ENCODE results near the gene CCDC92B. TPM values are rescaled to one million over a fixed set of nuclear protein-coding genes. Genes with fewer than 3 reads are reported as not detected.

CCDC92B gene
- total RNA-seq, 1 experiment from 2014 or later: 15.2 TPM

DNA sequence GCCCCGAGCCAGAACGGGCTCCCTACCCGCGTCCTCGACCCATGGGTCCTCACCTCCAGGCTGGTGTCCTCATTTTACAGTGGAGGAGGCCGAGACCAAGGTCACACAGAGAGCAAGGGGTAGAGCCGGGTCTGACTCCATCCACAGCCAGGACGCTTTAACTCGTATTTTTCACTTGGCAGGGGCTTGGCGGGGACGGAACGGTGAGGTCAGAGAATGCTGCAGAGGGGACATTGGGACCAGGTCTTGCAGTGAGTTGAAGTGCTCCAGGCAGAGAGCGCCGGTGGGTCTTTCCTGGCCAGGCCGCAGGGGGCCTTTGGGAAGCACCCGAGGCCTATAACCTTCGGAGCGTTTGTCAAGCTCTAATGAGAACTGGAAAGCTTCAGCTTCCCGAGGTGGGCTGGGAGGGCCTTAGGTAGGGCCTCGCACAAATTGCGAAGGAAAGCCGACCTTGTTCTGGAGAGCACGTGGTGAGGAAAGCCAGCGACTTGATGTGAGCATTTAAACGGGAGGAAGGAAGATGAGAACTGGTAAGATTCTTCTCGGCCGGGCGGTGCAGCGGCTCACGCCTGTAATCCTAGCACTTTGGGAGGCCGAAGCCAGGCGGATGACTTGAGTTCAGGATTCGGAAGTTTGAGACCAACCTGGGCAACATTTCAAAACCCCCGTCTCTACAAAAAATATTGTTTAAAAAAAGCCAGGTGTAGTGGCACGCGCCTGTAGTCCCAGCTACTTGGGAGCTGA is 37.0 kb downstream of the CCDC92B start:
- TF ChIP-seq RORB (CRISPR knock-in tag; IDR thresholded peaks at IDR 0.05) (no peak), ESRRA (CRISPR knock-in tag; IDR thresholded peaks at IDR 0.05; ENCODE audit: borderline replicate concordance) (0 out of 2 replicates have a peak, but pooled peaks have one; percentile 5)
- ChIA-PET POLR2A (interaction anchor here (0.7 kb wide), 1 partner anchor 261 kb away, joined by 6 read pairs; no protein-coding TSS in a partner anchor), CTCF (interaction anchor here (1.8 kb wide), 1 partner anchor 11 kb away, joined by 7 read pairs; no protein-coding TSS in a partner anchor)
- Mint-ChIP-seq H3K4me3 (peak overlapping the region; percentile 76), H3K4me1 (peaks cover 36% of the 10 kb centered on the region), H3K36me3 (no peaks in the 10 kb centered on the region), H3K27me3 (ENCODE audit: low read depth) (peaks cover 7% of the 10 kb centered on the region), H3K9me3 (no peaks in the 10 kb centered on the region), H3K27ac (peak overlapping the region; percentile 88)
- DNase-seq (ENCODE audit: low spot score): no peak
- peak; percentile 1; the same call in 1 of the 2 replicates for ATAC-seq

DNA sequence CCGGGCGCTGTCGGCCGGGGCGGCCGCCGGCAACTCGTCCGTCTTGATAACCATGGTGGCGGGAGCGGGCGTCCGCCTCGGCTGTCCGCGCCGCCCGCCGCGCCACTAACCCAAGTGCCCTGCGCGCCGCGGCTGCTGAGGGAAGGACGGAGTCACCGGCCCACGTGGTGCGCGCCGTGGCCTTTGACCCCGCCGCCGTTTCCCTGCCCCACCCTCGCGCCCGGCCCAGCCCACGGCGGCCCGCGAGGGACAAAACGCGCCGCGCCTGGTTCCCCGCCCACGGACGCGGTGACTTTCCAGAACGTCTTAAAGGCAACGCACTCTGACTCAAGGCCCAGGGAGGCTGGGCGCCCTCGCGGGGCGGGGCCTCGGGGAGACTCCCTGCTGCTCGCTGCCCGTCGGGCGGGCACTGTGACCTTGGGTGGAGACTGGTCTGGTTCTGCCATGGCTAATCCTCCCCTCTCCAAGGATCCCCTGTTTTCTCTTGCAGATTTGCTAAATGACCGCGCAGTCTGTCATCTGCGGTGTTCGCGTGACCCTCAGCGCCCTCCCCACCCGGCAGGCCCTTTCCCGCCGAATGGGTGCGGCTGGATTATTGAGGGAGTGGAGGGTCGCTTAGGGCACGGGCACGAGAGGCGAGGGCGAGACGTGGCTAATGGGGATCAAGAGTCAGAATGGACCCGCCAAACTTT is 37.7 kb downstream of the CCDC92B start, which contains the start of gene CLUH:
Gene CLUH, minus strand, starts transcription at position 157 of the 692 bp plus-strand sequence. Its CDS starts 103 bp downstream, at position 54.
- H3K36me3 Mint-ChIP-seq: no peaks in the 10 kb centered on the region
- POLR2A ChIA-PET: no interaction called here
- H3K27me3 Mint-ChIP-seq (ENCODE audit: low read depth): peaks cover 7% of the 10 kb centered on the region
- peak within 1 kb of the TSS; percentile 88 for H3K27ac Mint-ChIP-seq
- peaks cover 36% of the 10 kb centered on the region for H3K4me1 Mint-ChIP-seq
- ATAC-seq (peak; percentile 38), DNase-seq (ENCODE audit: low spot score) (peak; percentile 62)
- H3K9me3 Mint-ChIP-seq: no peaks in the 10 kb centered on the region
- CTCF ChIA-PET: interaction anchor here (1.1 to 2.0 kb wide), 4 partner anchors 12 to 66 kb away, joined by 4 to 10 read pairs (median 6); partner anchors contain the start of gene CCDC92B
- H3K4me3 Mint-ChIP-seq: peak within 1 kb of the TSS; percentile 76
- TF ChIP-seq, protein P1, sequence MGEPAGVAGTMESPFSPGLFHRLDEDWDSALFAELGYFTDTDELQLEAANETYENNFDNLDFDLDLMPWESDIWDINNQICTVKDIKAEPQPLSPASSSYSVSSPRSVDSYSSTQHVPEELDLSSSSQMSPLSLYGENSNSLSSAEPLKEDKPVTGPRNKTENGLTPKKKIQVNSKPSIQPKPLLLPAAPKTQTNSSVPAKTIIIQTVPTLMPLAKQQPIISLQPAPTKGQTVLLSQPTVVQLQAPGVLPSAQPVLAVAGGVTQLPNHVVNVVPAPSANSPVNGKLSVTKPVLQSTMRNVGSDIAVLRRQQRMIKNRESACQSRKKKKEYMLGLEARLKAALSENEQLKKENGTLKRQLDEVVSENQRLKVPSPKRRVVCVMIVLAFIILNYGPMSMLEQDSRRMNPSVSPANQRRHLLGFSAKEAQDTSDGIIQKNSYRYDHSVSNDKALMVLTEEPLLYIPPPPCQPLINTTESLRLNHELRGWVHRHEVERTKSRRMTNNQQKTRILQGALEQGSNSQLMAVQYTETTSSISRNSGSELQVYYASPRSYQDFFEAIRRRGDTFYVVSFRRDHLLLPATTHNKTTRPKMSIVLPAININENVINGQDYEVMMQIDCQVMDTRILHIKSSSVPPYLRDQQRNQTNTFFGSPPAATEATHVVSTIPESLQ (CRISPR knock-in tag; IDR thresholded peaks at IDR 0.05): 0 out of 2 replicates have a peak, but pooled peaks have one; percentile 31
- TF ChIP-seq FOXP1 (CRISPR knock-in tag; IDR thresholded peaks at IDR 0.05; ENCODE audit: borderline replicate concordance): no peak
- TF ChIP-seq JUN (CRISPR knock-in tag; IDR thresholded peaks at IDR 0.05): no peak
- no peak for TF ChIP-seq ZNF232 (CRISPR knock-in tag; IDR thresholded peaks at IDR 0.05)
- TF ChIP-seq, protein P2, sequence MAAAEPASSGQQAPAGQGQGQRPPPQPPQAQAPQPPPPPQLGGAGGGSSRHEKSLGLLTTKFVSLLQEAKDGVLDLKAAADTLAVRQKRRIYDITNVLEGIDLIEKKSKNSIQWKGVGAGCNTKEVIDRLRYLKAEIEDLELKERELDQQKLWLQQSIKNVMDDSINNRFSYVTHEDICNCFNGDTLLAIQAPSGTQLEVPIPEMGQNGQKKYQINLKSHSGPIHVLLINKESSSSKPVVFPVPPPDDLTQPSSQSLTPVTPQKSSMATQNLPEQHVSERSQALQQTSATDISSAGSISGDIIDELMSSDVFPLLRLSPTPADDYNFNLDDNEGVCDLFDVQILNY (CRISPR knock-in tag; IDR thresholded peaks at IDR 0.05): no peak
- no peak for TF ChIP-seq IRF2 (CRISPR knock-in tag; IDR thresholded peaks at IDR 0.05; ENCODE audit: borderline replicate concordance, low read depth)
- TF ChIP-seq ZNF138 (CRISPR knock-in tag; conservative IDR thresholded peaks at IDR 0.05): 0 out of 2 replicates have a peak, but pooled peaks have one; percentile 28
- no peak for TF ChIP-seq MXD4 (CRISPR knock-in tag; IDR thresholded peaks at IDR 0.05; ENCODE audit: borderline replicate concordance)
- TF ChIP-seq TP53 (CRISPR knock-in tag; IDR thresholded peaks at IDR 0.05): no peak
- TF ChIP-seq, protein P3, sequence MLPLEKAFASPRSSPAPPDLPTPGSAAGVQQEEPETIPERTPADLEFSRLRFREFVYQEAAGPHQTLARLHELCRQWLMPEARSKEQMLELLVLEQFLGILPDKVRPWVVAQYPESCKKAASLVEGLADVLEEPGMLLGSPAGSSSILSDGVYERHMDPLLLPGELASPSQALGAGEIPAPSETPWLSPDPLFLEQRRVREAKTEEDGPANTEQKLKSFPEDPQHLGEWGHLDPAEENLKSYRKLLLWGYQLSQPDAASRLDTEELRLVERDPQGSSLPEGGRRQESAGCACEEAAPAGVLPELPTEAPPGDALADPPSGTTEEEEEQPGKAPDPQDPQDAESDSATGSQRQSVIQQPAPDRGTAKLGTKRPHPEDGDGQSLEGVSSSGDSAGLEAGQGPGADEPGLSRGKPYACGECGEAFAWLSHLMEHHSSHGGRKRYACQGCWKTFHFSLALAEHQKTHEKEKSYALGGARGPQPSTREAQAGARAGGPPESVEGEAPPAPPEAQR (CRISPR knock-in tag; IDR thresholded peaks at IDR 0.05): no peak
- TF ChIP-seq, protein P4, sequence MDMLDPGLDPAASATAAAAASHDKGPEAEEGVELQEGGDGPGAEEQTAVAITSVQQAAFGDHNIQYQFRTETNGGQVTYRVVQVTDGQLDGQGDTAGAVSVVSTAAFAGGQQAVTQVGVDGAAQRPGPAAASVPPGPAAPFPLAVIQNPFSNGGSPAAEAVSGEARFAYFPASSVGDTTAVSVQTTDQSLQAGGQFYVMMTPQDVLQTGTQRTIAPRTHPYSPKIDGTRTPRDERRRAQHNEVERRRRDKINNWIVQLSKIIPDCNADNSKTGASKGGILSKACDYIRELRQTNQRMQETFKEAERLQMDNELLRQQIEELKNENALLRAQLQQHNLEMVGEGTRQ (CRISPR knock-in tag; IDR thresholded peaks at IDR 0.05): peak; percentile 93
- TF ChIP-seq, protein P5, sequence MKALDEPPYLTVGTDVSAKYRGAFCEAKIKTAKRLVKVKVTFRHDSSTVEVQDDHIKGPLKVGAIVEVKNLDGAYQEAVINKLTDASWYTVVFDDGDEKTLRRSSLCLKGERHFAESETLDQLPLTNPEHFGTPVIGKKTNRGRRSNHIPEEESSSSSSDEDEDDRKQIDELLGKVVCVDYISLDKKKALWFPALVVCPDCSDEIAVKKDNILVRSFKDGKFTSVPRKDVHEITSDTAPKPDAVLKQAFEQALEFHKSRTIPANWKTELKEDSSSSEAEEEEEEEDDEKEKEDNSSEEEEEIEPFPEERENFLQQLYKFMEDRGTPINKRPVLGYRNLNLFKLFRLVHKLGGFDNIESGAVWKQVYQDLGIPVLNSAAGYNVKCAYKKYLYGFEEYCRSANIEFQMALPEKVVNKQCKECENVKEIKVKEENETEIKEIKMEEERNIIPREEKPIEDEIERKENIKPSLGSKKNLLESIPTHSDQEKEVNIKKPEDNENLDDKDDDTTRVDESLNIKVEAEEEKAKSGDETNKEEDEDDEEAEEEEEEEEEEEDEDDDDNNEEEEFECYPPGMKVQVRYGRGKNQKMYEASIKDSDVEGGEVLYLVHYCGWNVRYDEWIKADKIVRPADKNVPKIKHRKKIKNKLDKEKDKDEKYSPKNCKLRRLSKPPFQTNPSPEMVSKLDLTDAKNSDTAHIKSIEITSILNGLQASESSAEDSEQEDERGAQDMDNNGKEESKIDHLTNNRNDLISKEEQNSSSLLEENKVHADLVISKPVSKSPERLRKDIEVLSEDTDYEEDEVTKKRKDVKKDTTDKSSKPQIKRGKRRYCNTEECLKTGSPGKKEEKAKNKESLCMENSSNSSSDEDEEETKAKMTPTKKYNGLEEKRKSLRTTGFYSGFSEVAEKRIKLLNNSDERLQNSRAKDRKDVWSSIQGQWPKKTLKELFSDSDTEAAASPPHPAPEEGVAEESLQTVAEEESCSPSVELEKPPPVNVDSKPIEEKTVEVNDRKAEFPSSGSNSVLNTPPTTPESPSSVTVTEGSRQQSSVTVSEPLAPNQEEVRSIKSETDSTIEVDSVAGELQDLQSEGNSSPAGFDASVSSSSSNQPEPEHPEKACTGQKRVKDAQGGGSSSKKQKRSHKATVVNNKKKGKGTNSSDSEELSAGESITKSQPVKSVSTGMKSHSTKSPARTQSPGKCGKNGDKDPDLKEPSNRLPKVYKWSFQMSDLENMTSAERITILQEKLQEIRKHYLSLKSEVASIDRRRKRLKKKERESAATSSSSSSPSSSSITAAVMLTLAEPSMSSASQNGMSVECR (CRISPR knock-in tag; IDR thresholded peaks at IDR 0.05; ENCODE audit: borderline replicate concordance): no peak
- TF ChIP-seq, protein P6, sequence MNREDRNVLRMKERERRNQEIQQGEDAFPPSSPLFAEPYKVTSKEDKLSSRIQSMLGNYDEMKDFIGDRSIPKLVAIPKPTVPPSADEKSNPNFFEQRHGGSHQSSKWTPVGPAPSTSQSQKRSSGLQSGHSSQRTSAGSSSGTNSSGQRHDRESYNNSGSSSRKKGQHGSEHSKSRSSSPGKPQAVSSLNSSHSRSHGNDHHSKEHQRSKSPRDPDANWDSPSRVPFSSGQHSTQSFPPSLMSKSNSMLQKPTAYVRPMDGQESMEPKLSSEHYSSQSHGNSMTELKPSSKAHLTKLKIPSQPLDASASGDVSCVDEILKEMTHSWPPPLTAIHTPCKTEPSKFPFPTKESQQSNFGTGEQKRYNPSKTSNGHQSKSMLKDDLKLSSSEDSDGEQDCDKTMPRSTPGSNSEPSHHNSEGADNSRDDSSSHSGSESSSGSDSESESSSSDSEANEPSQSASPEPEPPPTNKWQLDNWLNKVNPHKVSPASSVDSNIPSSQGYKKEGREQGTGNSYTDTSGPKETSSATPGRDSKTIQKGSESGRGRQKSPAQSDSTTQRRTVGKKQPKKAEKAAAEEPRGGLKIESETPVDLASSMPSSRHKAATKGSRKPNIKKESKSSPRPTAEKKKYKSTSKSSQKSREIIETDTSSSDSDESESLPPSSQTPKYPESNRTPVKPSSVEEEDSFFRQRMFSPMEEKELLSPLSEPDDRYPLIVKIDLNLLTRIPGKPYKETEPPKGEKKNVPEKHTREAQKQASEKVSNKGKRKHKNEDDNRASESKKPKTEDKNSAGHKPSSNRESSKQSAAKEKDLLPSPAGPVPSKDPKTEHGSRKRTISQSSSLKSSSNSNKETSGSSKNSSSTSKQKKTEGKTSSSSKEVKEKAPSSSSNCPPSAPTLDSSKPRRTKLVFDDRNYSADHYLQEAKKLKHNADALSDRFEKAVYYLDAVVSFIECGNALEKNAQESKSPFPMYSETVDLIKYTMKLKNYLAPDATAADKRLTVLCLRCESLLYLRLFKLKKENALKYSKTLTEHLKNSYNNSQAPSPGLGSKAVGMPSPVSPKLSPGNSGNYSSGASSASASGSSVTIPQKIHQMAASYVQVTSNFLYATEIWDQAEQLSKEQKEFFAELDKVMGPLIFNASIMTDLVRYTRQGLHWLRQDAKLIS (CRISPR knock-in tag; IDR thresholded peaks at IDR 0.05; ENCODE audit: borderline replicate concordance): no peak

Measured in WTC11 (cell line).